K562 (cell line): ENCODE data around the gene CEMIP. TPM values are rescaled to one million over a fixed set of nuclear protein-coding genes. Genes with fewer than 3 reads are reported as not detected.

Experiments used
- BHLHE40 ChIP-seq: IDR thresholded peaks from 2 replicates; pipeline ENCODE4 v1.6.1; 2011; ENCODE audit warnings: low read length, improper control_type of control experiment
- GATAD2A ChIP-seq: fragments of 450-650 bp; IDR thresholded peaks from 2 replicates; pipeline ENCODE4 v1.6.1; 2017
- GTF2F1 ChIP-seq: IDR thresholded peaks from 2 replicates; pipeline ENCODE4 v1.6.1; 2011; ENCODE audit warnings: low read depth, low read length, improper control_type of control experiment
- HDGF ChIP-seq: fragments of 450-650 bp; IDR thresholded peaks from 2 replicates; pipeline ENCODE4 v1.6.1; 2016
- HLTF ChIP-seq: fragments of 450-650 bp; IDR thresholded peaks from 2 replicates; pipeline ENCODE4 v1.6.1; 2016
- KLF10 ChIP-seq: fragments of 250-450 bp; sonication (Bioruptor Pico); IDR thresholded peaks from 2 replicates; pipeline ENCODE4 v1.6.1; 2021; ENCODE audit warnings: matching md5 sums
- LCOR ChIP-seq: sonication (generic); formaldehyde crosslinking; IDR thresholded peaks from 2 replicates; pipeline ENCODE4 v1.8.0; 2022; ENCODE audit warnings: mild to moderate bottlenecking, missing genetic modification reagents
- PHF8 ChIP-seq: fragments of 200-600 bp; sonication (generic); IDR thresholded peaks from 2 replicates; pipeline ENCODE4 v1.6.1; 2012; ENCODE audit warnings: mixed run types, mild to moderate bottlenecking, inconsistent platforms, low read length, moderate library complexity, borderline replicate concordance
- SMAD2 ChIP-seq: fragments of 150-350 bp; IDR thresholded peaks from 2 replicates; pipeline ENCODE4 v1.6.1; 2014; ENCODE audit warnings: low read depth, mild to moderate bottlenecking, low read length
- SRSF9 ChIP-seq: fragments of 200-400 bp; formaldehyde crosslinking; IDR thresholded peaks from 2 replicates; pipeline ENCODE4 v1.6.1; 2017; ENCODE audit warnings: low read depth, low read length, borderline replicate concordance
- STAT5B ChIP-seq: fragments of 250-450 bp; sonication (Bioruptor Pico); IDR thresholded peaks from 2 replicates; pipeline ENCODE4 v1.8.0; 2021; ENCODE audit warnings: mild to moderate bottlenecking, inconsistent platforms
- TCF7 ChIP-seq: sonication (generic); IDR thresholded peaks from 2 replicates; pipeline ENCODE4 v1.6.1; 2016; ENCODE audit warnings: antibody characterized with exemption, borderline replicate concordance
- TCF7L2 ChIP-seq: fragments of 150-350 bp; IDR thresholded peaks from 2 replicates; pipeline ENCODE4 v1.6.1; 2016; ENCODE audit warnings: low read depth, mild to moderate bottlenecking, low read length, moderate library complexity
- TSC22D4 ChIP-seq: fragments of 450-650 bp; IDR thresholded peaks from 2 replicates; pipeline ENCODE4 v1.6.1; 2016; ENCODE audit warnings: missing genetic modification characterization, missing biosample characterization, control low read depth
- XRCC5 ChIP-seq: fragments of 200-400 bp; formaldehyde crosslinking; IDR thresholded peaks from 2 replicates; pipeline ENCODE4 v1.6.1; 2017; ENCODE audit warnings: low read depth, mild to moderate bottlenecking, low read length
- ZBTB17 ChIP-seq: fragments of 450-650 bp; formaldehyde crosslinking; IDR thresholded peaks from 2 replicates; pipeline ENCODE4 v1.4.0; 2020; ENCODE audit warnings: mild to moderate bottlenecking
- ZFPM2 ChIP-seq: fragments of 250-450 bp; sonication (Bioruptor Pico); IDR thresholded peaks from 2 replicates; pipeline ENCODE4 v1.5.1; 2022; ENCODE audit warnings: mild to moderate bottlenecking
- ZNF140 ChIP-seq: fragments of 250-450 bp; sonication (Bioruptor Pico); IDR thresholded peaks from 2 replicates; pipeline ENCODE4 v1.8.0; 2021; ENCODE audit warnings: moderate library complexity, mild to moderate bottlenecking, inconsistent platforms
- ZNF561 ChIP-seq: fragments of 450-650 bp; formaldehyde crosslinking; conservative IDR thresholded peaks from 2 replicates; pipeline ENCODE4 v1.4.0; 2020; ENCODE audit warnings: mild to moderate bottlenecking, moderate library complexity
- ZNF584 ChIP-seq: fragments of 200-800 bp; sonication (Bioruptor generic); IDR thresholded peaks from 2 replicates; pipeline ENCODE4 v1.6.1; 2016; ENCODE audit warnings: low read depth, mild to moderate bottlenecking, missing genetic modification characterization, missing compliant biosample characterization
- ZNF589 ChIP-seq: fragments of 200-800 bp; sonication (Bioruptor generic); IDR thresholded peaks from 2 replicates; pipeline ENCODE4 v1.6.1; 2016; ENCODE audit warnings: low read depth, missing genetic modification characterization, missing compliant biosample characterization
- polyA plus RNA-seq, 8 experiments: library from polyadenylated mRNA; depleted of rRNA in 4 of 8; stranded (reverse) in 5 of 8; unstranded in 3 of 8; fragments of >200 nt; fragmentation: Nextera tagmentation in 2 of 8; fragmentation: Illumina TruSeq in 1 of 8; extraction: Ambion mirVana in 2 of 8; extraction: Trizol in 1 of 8; gene quantifications; 2 replicates each; pipeline versions ENCODE4 v1.2.1 to v1.2.3, GENCODE V29; 2011 to 2014; ENCODE audit warnings: inconsistent platforms in 1 of 8, missing spikeins in 1 of 8
- total RNA-seq, 7 experiments: library from RNA; depleted of rRNA in 6 of 7; stranded (reverse); fragments of >200 nt in 6 of 7; fragmentation: Illumina TruSeq in 2 of 7; extraction: Trizol in 2 of 7; gene quantifications; 2 replicates each; pipeline versions ENCODE4 v1.2.1 to v1.2.3, GENCODE V29; 2011 to 2021; ENCODE audit warnings: low replicate concordance in 1 of 7
- TF ChIP-seq, protein P1 (sequence below): fragments of 250-450 bp; sonication (Bioruptor Pico); IDR thresholded peaks from 2 replicates; pipeline ENCODE4 v1.8.0; 2021; ENCODE audit warnings: moderate library complexity, mild to moderate bottlenecking, inconsistent platforms
- TF ChIP-seq, protein P2 (sequence below): fragments of 450-650 bp; IDR thresholded peaks from one replicate; pipeline ENCODE4 v1.6.1; 2018; ENCODE audit warnings: mild to moderate bottlenecking, moderate library complexity; ENCODE audit not compliant: partially characterized antibody
- TF ChIP-seq, protein P3 (sequence below): fragments of 250-450 bp; sonication (Bioruptor Pico); IDR thresholded peaks from 2 replicates; pipeline ENCODE4 v1.4.0; 2020; ENCODE audit warnings: mild to moderate bottlenecking, moderate library complexity
- TF ChIP-seq, protein P4 (sequence below): fragments of 250-450 bp; sonication (Bioruptor Pico); IDR thresholded peaks from 2 replicates; pipeline ENCODE4 v1.8.0; 2022; ENCODE audit warnings: moderate library complexity, mild to moderate bottlenecking, inconsistent platforms

Gene CEMIP
- total and polyA plus RNA-seq, 9 of the 15 experiments (the other 6 are each of a cell fraction or from before 2014, with no cell fraction given), result 0.33 TPM; not detected in 8

DNA sequence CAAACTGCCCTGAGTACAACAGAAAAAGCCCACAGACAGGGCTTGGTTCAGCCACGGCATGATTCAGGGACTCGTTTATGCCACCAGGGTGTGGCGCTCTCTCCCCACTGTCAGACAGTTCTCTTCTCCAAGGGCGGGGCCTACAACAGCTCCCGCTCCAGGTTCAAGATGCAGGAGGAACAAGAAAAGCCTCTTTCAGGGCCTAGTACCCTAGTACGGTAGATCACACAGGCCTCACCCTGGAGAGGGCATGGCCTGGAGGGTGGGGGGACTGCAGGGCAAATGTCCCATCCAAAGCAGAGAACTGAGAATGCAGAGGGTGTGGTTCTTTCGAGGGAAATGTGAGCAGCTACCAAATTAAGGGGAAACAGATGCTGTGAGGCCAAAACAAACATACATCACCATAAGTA lies 198.5 kb downstream of the CEMIP start (continued):
- no peak for TF ChIP-seq SRSF9
- no peak for TF ChIP-seq LCOR (CRISPR knock-in tag)
- no peak for TF ChIP-seq GTF2F1
- no peak for TF ChIP-seq GATAD2A
- TF ChIP-seq PHF8, result no peak
- TF ChIP-seq HLTF, result no peak
- TF ChIP-seq BHLHE40, result no peak
- no peak for TF ChIP-seq TSC22D4
- no peak for TF ChIP-seq SMAD2
- TF ChIP-seq STAT5B (CRISPR knock-in tag), result no peak
- no peak for TF ChIP-seq ZNF584 (CRISPR knock-in tag)
- TF ChIP-seq ZNF561 (CRISPR knock-in tag), result no peak
- no peak for TF ChIP-seq ZNF140 (CRISPR knock-in tag)
- no peak for TF ChIP-seq ZBTB17
- TF ChIP-seq XRCC5, result 0 out of 2 replicates have a peak, but pooled peaks have one; percentile 40
- TF ChIP-seq KLF10 (CRISPR knock-in tag), result no peak
- TF ChIP-seq, protein P1, sequence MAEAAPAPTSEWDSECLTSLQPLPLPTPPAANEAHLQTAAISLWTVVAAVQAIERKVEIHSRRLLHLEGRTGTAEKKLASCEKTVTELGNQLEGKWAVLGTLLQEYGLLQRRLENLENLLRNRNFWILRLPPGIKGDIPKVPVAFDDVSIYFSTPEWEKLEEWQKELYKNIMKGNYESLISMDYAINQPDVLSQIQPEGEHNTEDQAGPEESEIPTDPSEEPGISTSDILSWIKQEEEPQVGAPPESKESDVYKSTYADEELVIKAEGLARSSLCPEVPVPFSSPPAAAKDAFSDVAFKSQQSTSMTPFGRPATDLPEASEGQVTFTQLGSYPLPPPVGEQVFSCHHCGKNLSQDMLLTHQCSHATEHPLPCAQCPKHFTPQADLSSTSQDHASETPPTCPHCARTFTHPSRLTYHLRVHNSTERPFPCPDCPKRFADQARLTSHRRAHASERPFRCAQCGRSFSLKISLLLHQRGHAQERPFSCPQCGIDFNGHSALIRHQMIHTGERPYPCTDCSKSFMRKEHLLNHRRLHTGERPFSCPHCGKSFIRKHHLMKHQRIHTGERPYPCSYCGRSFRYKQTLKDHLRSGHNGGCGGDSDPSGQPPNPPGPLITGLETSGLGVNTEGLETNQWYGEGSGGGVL (CRISPR knock-in tag), result no peak
- no peak for TF ChIP-seq TCF7
- TF ChIP-seq HDGF, result 0 out of 2 replicates have a peak, but pooled peaks have one; percentile 78
- no peak for TF ChIP-seq ZNF589 (CRISPR knock-in tag)
- TF ChIP-seq TCF7L2, result no peak
- TF ChIP-seq, protein P2, sequence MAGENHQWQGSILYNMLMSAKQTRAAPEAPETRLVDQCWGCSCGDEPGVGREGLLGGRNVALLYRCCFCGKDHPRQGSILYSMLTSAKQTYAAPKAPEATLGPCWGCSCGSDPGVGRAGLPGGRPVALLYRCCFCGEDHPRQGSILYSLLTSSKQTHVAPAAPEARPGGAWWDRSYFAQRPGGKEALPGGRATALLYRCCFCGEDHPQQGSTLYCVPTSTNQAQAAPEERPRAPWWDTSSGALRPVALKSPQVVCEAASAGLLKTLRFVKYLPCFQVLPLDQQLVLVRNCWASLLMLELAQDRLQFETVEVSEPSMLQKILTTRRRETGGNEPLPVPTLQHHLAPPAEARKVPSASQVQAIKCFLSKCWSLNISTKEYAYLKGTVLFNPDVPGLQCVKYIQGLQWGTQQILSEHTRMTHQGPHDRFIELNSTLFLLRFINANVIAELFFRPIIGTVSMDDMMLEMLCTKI, result no peak
- TF ChIP-seq ZFPM2 (CRISPR knock-in tag), result no peak
- TF ChIP-seq, protein P3, sequence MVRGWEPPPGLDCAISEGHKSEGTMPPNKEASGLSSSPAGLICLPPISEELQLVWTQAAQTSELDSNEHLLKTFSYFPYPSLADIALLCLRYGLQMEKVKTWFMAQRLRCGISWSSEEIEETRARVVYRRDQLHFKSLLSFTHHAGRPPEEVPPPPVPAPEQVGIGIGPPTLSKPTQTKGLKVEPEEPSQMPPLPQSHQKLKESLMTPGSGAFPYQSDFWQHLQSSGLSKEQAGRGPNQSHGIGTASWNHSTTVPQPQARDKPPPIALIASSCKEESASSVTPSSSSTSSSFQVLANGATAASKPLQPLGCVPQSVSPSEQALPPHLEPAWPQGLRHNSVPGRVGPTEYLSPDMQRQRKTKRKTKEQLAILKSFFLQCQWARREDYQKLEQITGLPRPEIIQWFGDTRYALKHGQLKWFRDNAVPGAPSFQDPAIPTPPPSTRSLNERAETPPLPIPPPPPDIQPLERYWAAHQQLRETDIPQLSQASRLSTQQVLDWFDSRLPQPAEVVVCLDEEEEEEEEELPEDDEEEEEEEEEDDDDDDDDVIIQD (CRISPR knock-in tag), result no peak
- TF ChIP-seq, protein P4, sequence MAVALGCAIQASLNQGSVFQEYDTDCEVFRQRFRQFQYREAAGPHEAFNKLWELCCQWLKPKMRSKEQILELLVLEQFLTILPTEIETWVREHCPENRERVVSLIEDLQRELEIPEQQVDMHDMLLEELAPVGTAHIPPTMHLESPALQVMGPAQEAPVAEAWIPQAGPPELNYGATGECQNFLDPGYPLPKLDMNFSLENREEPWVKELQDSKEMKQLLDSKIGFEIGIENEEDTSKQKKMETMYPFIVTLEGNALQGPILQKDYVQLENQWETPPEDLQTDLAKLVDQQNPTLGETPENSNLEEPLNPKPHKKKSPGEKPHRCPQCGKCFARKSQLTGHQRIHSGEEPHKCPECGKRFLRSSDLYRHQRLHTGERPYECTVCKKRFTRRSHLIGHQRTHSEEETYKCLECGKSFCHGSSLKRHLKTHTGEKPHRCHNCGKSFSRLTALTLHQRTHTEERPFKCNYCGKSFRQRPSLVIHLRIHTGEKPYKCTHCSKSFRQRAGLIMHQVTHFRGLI, result no peak
